ENCODE data around the gene ASCC3.

- TF ChIP-seq, protein P1, sequence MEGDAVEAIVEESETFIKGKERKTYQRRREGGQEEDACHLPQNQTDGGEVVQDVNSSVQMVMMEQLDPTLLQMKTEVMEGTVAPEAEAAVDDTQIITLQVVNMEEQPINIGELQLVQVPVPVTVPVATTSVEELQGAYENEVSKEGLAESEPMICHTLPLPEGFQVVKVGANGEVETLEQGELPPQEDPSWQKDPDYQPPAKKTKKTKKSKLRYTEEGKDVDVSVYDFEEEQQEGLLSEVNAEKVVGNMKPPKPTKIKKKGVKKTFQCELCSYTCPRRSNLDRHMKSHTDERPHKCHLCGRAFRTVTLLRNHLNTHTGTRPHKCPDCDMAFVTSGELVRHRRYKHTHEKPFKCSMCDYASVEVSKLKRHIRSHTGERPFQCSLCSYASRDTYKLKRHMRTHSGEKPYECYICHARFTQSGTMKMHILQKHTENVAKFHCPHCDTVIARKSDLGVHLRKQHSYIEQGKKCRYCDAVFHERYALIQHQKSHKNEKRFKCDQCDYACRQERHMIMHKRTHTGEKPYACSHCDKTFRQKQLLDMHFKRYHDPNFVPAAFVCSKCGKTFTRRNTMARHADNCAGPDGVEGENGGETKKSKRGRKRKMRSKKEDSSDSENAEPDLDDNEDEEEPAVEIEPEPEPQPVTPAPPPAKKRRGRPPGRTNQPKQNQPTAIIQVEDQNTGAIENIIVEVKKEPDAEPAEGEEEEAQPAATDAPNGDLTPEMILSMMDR (conservative IDR thresholded peaks at IDR 0.05; ENCODE audit: low read length): no peak
- TF ChIP-seq EZH2phosphoT487 (IDR thresholded peaks at IDR 0.05; ENCODE audit: borderline replicate concordance): no peak
Observed at GRCh38 chr6:100721256-100721655, 159.9 kb downstream of the ASCC3 start.

All from Loucy (cell line).